ENCODE results near the gene TRIM65. TPM values are rescaled to one million over a fixed set of nuclear protein-coding genes. Genes with fewer than 3 reads are reported as not detected.
A peak's percentile ranks its signal among the peaks of the same experiment; 100 is the strongest.

The TRIM65 gene
- total RNA-seq, 2 experiments from 2014 or later = 54.2 to 60.4 TPM

- Histone ChIP-seq H3K9me3 (ENCODE audit: low read length) (no peaks in the 10 kb centered on the region), H3K4me1 (ENCODE audit: insufficient read depth, low read length, poor library complexity, severe bottlenecking) (peaks cover 33% of the 10 kb centered on the region), H3K9me2 (ENCODE audit: insufficient read depth, low read length) (no peaks in the 10 kb centered on the region), H3K36me3 (ENCODE audit: insufficient read depth, low read length) (peaks cover 10% of the 10 kb centered on the region; the same call in 1 of the 2 replicates), H3K4me2 (ENCODE audit: low read length) (peak within 1 kb of the TSS; percentile 90), H4K20me1 (ENCODE audit: insufficient read depth, low read length) (peaks cover 4% of the 10 kb centered on the region; the same call in 1 of the 2 replicates), H3K4me3 (ENCODE audit: low read depth, low read length, poor library complexity, severe bottlenecking) (peak within 1 kb of the TSS; percentile 78), H3K79me2 (ENCODE audit: insufficient read depth, low read depth, low read length) (peaks cover 17% of the 10 kb centered on the region; the same call in 1 of the 2 replicates), H3K27ac (ENCODE audit: low read depth, low read length, poor library complexity, severe bottlenecking) (peak within 1 kb of the TSS; percentile 78), H2AFZ (ENCODE audit: low read length) (peak within 1 kb of the TSS; percentile 53; the same call in 1 of the 2 replicates)
- TF ChIP-seq CTCF (conservative IDR thresholded peaks at IDR 0.05; ENCODE audit: low read length) (peak; percentile 92), EZH2phosphoT487 (IDR thresholded peaks at IDR 0.05; ENCODE audit: borderline replicate concordance, low read depth, low read length) (no peak)
- BruUV-seq (replicated peaks) = no TSS peak
- intact Hi-C loops (cut with micrococcal nuclease; ENCODE audit: unreplicated experiment) = loop anchor here (1.0 to 5.0 kb wide), 7 partner anchors 21 to 217 kb away; partner anchors contain the start of genes GALR2, MRPL38, RECQL5 and SAP30BP
- peak; percentile 100 for DNase-seq (ENCODE audit: low spot score)
- POLR2A ChIA-PET = interaction anchor here (0.5 to 2.6 kb wide), 21 partner anchors 9 to 248 kb away, joined by 3 to 28 read pairs (median 4); partner anchors contain the start of genes EXOC7, MRPL38, TRIM65 and UNK
- CTCF ChIA-PET (ENCODE audit: unreplicated experiment) = interaction anchor here (0.5 to 2.4 kb wide), 14 partner anchors 9 to 876 kb away, joined by 3 to 10 read pairs (median 4); partner anchors contain the start of gene TRIM65
Observed at GRCh38 chr17:75855310-75856061, 41.3 kb downstream of the TRIM65 start, which contains the start of gene WBP2. Gene WBP2, minus strand, starts transcription at chr17:75855335. Its CDS starts 38 bp downstream, at chr17:75855297.

- peaks cover 4% of the 10 kb centered on the region; the same call in 1 of the 2 replicates for H4K20me1 ChIP-seq (ENCODE audit: insufficient read depth, low read length)
- no TSS peak for BruUV-seq (replicated peaks)
- ChIA-PET CTCF (ENCODE audit: unreplicated experiment) (interaction anchor here (0.6 to 2.4 kb wide), 10 partner anchors 9 to 651 kb away, joined by 3 to 10 read pairs (median 4); partner anchors contain the start of gene TRIM65), POLR2A (interaction anchor here (0.5 to 2.6 kb wide), 19 partner anchors 8 to 249 kb away, joined by 3 to 28 read pairs (median 4); partner anchors contain the start of genes EXOC7, MRPL38, TRIM65 and UNK)
- intact Hi-C loops (cut with micrococcal nuclease; ENCODE audit: unreplicated experiment) = loop anchor here (1.0 to 5.0 kb wide), 7 partner anchors 21 to 217 kb away; partner anchors contain the start of genes GALR2, MRPL38, RECQL5 and SAP30BP
- no peak overlapping the region for H2AFZ ChIP-seq (ENCODE audit: low read length)
- H3K4me1 ChIP-seq (ENCODE audit: insufficient read depth, low read length, poor library complexity, severe bottlenecking) = peaks cover 33% of the 10 kb centered on the region
- peak overlapping the region; percentile 78 for H3K4me3 ChIP-seq (ENCODE audit: low read depth, low read length, poor library complexity, severe bottlenecking)
- peak overlapping the region; percentile 7 for H3K27ac ChIP-seq (ENCODE audit: low read depth, low read length, poor library complexity, severe bottlenecking)
- no peak for DNase-seq (ENCODE audit: low spot score)
- no peak for TF ChIP-seq CTCF (conservative IDR thresholded peaks at IDR 0.05; ENCODE audit: low read length)
- TF ChIP-seq EZH2phosphoT487 (IDR thresholded peaks at IDR 0.05; ENCODE audit: borderline replicate concordance, low read depth, low read length) = no peak
- peaks cover 17% of the 10 kb centered on the region; the same call in 1 of the 2 replicates for H3K79me2 ChIP-seq (ENCODE audit: insufficient read depth, low read depth, low read length)
- H3K9me2 ChIP-seq (ENCODE audit: insufficient read depth, low read length) = no peaks in the 10 kb centered on the region
- H3K9me3 ChIP-seq (ENCODE audit: low read length) = no peaks in the 10 kb centered on the region
- H3K4me2 ChIP-seq (ENCODE audit: low read length) = peak overlapping the region; percentile 90
- H3K36me3 ChIP-seq (ENCODE audit: insufficient read depth, low read length) = peaks cover 13% of the 10 kb centered on the region; the same call in 1 of the 2 replicates
Observed at GRCh38 chr17:75854881-75855309, 41.9 kb downstream of the TRIM65 start.
